Gastrocnemius medialis (tissue), 4 donors: Measurements from ENCODE around the gene RARS1.

Experiments used
- POLR2A ChIP-seq, 2 donors: fragments of 450-650 bp; IDR thresholded peaks; one replicate each; pipeline ENCODE4 v1.6.1; 2017; ENCODE audit warnings: antibody characterized with exemption in 2 of 2, mild to moderate bottlenecking in 2 of 2, moderate library complexity in 2 of 2
- TF ChIP-seq, protein P1 (sequence below), 5 experiments: fragments of 450-650 bp in 3 of 5; fragments of 200-600 bp in 2 of 5; sonication (generic) in 2 of 5; IDR thresholded peaks in 4 of 5; conservative IDR thresholded peaks in 1 of 5; 1 replicate in 4 of 5; 2 replicates in 1 of 5; pipeline ENCODE4 v1.5.1; 2016 to 2019; ENCODE audit warnings: antibody characterized with exemption in 5 of 5, mild to moderate bottlenecking in 3 of 5, moderate library complexity in 3 of 5

DNA sequence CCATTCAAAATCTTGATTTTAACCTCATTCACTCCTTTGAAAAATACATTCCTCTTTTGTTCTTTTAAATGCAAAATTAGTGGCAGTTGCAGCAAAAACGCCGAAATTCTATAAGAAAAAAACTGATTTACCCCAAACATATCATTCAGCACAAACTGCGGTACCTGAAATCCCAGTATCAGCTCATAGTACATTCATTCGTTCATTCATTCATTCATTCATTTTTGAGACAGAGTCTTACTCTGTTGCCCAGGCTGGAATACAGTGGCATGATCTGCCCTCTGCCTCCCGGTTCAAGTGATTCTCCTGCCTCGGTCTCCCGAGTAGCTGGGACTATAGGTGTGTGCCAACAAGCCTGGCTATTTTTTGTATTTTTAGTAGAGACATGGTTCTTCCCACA lies 63.3 kb downstream of the RARS1 start:
- TF ChIP-seq, protein P1, sequence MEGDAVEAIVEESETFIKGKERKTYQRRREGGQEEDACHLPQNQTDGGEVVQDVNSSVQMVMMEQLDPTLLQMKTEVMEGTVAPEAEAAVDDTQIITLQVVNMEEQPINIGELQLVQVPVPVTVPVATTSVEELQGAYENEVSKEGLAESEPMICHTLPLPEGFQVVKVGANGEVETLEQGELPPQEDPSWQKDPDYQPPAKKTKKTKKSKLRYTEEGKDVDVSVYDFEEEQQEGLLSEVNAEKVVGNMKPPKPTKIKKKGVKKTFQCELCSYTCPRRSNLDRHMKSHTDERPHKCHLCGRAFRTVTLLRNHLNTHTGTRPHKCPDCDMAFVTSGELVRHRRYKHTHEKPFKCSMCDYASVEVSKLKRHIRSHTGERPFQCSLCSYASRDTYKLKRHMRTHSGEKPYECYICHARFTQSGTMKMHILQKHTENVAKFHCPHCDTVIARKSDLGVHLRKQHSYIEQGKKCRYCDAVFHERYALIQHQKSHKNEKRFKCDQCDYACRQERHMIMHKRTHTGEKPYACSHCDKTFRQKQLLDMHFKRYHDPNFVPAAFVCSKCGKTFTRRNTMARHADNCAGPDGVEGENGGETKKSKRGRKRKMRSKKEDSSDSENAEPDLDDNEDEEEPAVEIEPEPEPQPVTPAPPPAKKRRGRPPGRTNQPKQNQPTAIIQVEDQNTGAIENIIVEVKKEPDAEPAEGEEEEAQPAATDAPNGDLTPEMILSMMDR (IDR thresholded peaks at IDR 0.05 in 4 of 5, conservative IDR thresholded peaks at IDR 0.05 in 1 of 5) = no peak
- no peak for TF ChIP-seq POLR2A (IDR thresholded peaks at IDR 0.05)
